ENCODE data around the gene PPM1H.

GRCh38 chr12:62983594-62983993 is 48.6 kb upstream of the PPM1H start:
- TF ChIP-seq CTCF (IDR thresholded peaks at IDR 0.05) (no peak), POLR2A (IDR thresholded peaks at IDR 0.05) (no peak)

All from sigmoid colon (tissue), 3 donors.